ENCODE measurements around the gene CTXND2. TPM values are rescaled to one million over a fixed set of nuclear protein-coding genes. Genes with fewer than 3 reads are reported as not detected.
A peak's percentile ranks its signal among the peaks of the same experiment; 100 is the strongest.
"Not testable (repeated sequence)": the region's sequence is repeated elsewhere in the genome, so short reads cannot be mapped to it uniquely, and the experiment has no call there.

The CTXND2 gene
- total and polyA plus RNA-seq, 10 donors: not detected

GRCh38 chr1:150874455-150875196 lies 12.3 kb upstream of the CTXND2 start:
- H3K27ac ChIP-seq: peak overlapping the region; percentile 16 to 96 (median 96)
- H3K9me3 ChIP-seq: no peaks in the 10 kb centered on the region
- WGBS, 5 donors: 46 to 71% (median 56%) methylated on average over 7 of the region's 7 CpGs
- H3K36me3 ChIP-seq: peaks cover 0 to 35% (median 0%) of the 10 kb centered on the region in 6 donors
- intact Hi-C loops (cut with DNase I; ENCODE audit: low total_unique reads): no loop called here
- TF ChIP-seq, protein P1, sequence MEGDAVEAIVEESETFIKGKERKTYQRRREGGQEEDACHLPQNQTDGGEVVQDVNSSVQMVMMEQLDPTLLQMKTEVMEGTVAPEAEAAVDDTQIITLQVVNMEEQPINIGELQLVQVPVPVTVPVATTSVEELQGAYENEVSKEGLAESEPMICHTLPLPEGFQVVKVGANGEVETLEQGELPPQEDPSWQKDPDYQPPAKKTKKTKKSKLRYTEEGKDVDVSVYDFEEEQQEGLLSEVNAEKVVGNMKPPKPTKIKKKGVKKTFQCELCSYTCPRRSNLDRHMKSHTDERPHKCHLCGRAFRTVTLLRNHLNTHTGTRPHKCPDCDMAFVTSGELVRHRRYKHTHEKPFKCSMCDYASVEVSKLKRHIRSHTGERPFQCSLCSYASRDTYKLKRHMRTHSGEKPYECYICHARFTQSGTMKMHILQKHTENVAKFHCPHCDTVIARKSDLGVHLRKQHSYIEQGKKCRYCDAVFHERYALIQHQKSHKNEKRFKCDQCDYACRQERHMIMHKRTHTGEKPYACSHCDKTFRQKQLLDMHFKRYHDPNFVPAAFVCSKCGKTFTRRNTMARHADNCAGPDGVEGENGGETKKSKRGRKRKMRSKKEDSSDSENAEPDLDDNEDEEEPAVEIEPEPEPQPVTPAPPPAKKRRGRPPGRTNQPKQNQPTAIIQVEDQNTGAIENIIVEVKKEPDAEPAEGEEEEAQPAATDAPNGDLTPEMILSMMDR (IDR thresholded peaks at IDR 0.05 in 8 of 11, conservative IDR thresholded peaks at IDR 0.05 in 3 of 11): no peak
- TF ChIP-seq POLR2AphosphoS5 (IDR thresholded peaks at IDR 0.05): no peak
- no peak for TF ChIP-seq POLR2A (IDR thresholded peaks at IDR 0.05)
- peak overlapping the region in 6 of 8 donors; percentile 59 to 87 (median 72) for H3K4me3 ChIP-seq
- DNase-seq: no peak
- peaks cover 12 to 59% (median 39%) of the 10 kb centered on the region in 6 donors for H3K4me1 ChIP-seq
- H3K27me3 ChIP-seq (replicated peaks in 1 of 7): no peaks in the 10 kb centered on the region

GRCh38 chr1:150875197-150876118 lies 11.5 kb upstream of the CTXND2 start:
- Histone ChIP-seq H3K4me3 (peak overlapping the region; percentile 56 to 87 (median 68)), H3K36me3 (peaks cover 0 to 27% (median 0%) of the 10 kb centered on the region in 6 donors), H3K4me1 (peaks cover 12 to 51% (median 36%) of the 10 kb centered on the region in 6 donors), H3K27me3 (replicated peaks in 1 of 7) (no peaks in the 10 kb centered on the region), H3K9me3 (no peaks in the 10 kb centered on the region), H3K27ac (peak overlapping the region; percentile 89 to 96 (median 96))
- TF ChIP-seq POLR2A (IDR thresholded peaks at IDR 0.05): no peak
- TF ChIP-seq POLR2AphosphoS5 (IDR thresholded peaks at IDR 0.05): no peak
- TF ChIP-seq, protein P1 (IDR thresholded peaks at IDR 0.05 in 8 of 11, conservative IDR thresholded peaks at IDR 0.05 in 3 of 11): no peak
- 8 to 13% (median 12%) methylated on average over 17 of the region's 17 CpGs for WGBS, 5 donors
- intact Hi-C loops (cut with DNase I; ENCODE audit: low total_unique reads): no loop called here
- DNase-seq: no peak

- Histone ChIP-seq H3K27me3 (replicated peaks in 1 of 7) (no peaks in the 10 kb centered on the region), H3K4me1 (peaks cover 12 to 54% (median 33%) of the 10 kb centered on the region in 6 donors), H3K36me3 (peaks cover 0 to 22% (median 0%) of the 10 kb centered on the region in 6 donors), H3K4me3 (peak overlapping the region; percentile 56 to 87 (median 68)), H3K9me3 (no peaks in the 10 kb centered on the region), H3K27ac (peak overlapping the region; percentile 89 to 96 (median 96))
- 0 to 2% (median 1%) methylated on average over 21 to 23 of the region's 23 CpGs for WGBS, 5 donors
- TF ChIP-seq, protein P1 (IDR thresholded peaks at IDR 0.05 in 8 of 11, conservative IDR thresholded peaks at IDR 0.05 in 3 of 11): no peak
- TF ChIP-seq POLR2A (IDR thresholded peaks at IDR 0.05) (no peak), POLR2AphosphoS5 (IDR thresholded peaks at IDR 0.05) (no peak)
- no peak for DNase-seq
- intact Hi-C loops (cut with DNase I; ENCODE audit: low total_unique reads): no loop called here
Measured at GRCh38 chr1:150876119-150876454, 10.8 kb upstream of the CTXND2 start.

GRCh38 chr1:150878931-150879330 lies 8.0 kb upstream of the CTXND2 start:
- H3K27me3 ChIP-seq (replicated peaks in 1 of 7); H3K27ac ChIP-seq; intact Hi-C loops (cut with DNase I; ENCODE audit: low total_unique reads); DNase-seq; H3K9me3 ChIP-seq; H3K36me3 ChIP-seq; H3K4me3 ChIP-seq: not testable (repeated sequence)
- WGBS, 5 donors: 85 to 93% (median 91%) methylated on average over 2 of the region's 2 CpGs
- H3K4me1 ChIP-seq: peaks cover 12 to 48% (median 28%) of the 10 kb centered on the region in 6 donors

All from spleen (tissue), 11 donors.